ENCODE results near the gene GTSE1.

The GTSE1 gene

DNA sequence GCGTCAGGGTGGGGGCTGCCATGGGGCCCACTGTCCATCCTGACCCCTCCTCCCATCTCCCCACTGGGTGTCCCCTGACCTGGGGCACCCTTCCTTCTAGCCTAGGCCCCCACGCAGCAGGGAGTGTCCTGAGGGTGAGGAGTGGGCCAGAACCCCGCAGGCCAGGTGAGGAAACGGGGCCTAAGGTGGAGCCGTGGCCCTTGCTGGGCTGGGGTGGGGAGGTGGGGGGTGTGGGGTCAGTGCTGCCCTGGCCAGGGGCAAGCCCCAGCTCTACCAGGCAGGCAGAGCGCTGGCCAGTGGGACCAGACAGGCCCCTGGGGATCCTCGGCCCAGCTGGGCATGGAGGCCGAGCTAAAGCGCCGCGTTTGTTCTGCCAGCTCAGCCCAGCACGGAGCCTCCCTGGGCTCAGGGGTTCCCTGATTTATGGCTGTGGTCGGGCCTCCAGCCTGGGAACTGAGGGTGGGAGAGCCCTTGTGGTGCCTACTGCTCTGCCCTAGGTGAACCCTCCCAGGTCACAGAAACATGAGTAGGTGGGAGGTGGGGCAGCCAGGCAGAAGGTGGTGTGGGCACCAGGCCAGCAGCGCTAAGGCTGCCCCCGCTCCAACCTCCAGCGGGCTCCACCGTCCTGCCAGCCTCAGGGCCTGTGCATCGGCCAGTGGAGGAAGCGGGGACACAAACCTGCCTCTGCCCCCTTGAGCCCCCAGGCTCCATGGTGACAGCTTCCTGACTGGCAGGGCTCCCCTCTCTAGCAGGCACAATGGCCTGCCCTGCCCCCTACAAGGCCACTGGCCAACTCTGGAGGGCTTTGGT, 61.2 kb downstream of the GTSE1 start (continued):
- TF ChIP-seq, protein P1, sequence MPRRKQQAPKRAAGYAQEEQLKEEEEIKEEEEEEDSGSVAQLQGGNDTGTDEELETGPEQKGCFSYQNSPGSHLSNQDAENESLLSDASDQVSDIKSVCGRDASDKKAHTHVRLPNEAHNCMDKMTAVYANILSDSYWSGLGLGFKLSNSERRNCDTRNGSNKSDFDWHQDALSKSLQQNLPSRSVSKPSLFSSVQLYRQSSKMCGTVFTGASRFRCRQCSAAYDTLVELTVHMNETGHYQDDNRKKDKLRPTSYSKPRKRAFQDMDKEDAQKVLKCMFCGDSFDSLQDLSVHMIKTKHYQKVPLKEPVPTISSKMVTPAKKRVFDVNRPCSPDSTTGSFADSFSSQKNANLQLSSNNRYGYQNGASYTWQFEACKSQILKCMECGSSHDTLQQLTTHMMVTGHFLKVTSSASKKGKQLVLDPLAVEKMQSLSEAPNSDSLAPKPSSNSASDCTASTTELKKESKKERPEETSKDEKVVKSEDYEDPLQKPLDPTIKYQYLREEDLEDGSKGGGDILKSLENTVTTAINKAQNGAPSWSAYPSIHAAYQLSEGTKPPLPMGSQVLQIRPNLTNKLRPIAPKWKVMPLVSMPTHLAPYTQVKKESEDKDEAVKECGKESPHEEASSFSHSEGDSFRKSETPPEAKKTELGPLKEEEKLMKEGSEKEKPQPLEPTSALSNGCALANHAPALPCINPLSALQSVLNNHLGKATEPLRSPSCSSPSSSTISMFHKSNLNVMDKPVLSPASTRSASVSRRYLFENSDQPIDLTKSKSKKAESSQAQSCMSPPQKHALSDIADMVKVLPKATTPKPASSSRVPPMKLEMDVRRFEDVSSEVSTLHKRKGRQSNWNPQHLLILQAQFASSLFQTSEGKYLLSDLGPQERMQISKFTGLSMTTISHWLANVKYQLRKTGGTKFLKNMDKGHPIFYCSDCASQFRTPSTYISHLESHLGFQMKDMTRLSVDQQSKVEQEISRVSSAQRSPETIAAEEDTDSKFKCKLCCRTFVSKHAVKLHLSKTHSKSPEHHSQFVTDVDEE (CRISPR knock-in tag; IDR thresholded peaks at IDR 0.05) = no peak
- TF ChIP-seq ZFP30 (CRISPR knock-in tag; IDR thresholded peaks at IDR 0.05) (no peak), SNAI2 (CRISPR knock-in tag; IDR thresholded peaks at IDR 0.05) (no peak), ZC3H10 (CRISPR knock-in tag; IDR thresholded peaks at IDR 0.05) (no peak), CSDC2 (CRISPR knock-in tag; IDR thresholded peaks at IDR 0.05) (no peak), ISL1 (CRISPR knock-in tag; IDR thresholded peaks at IDR 0.05) (no peak), TOX (CRISPR knock-in tag; IDR thresholded peaks at IDR 0.05; ENCODE audit: borderline replicate concordance) (no peak), TCF4 (CRISPR knock-in tag; IDR thresholded peaks at IDR 0.05; ENCODE audit: borderline replicate concordance) (no peak), GLIS3 (CRISPR knock-in tag; IDR thresholded peaks at IDR 0.05) (no peak), ARNTL (CRISPR knock-in tag; IDR thresholded peaks at IDR 0.05; ENCODE audit: borderline replicate concordance, low read depth) (no peak)

DNA sequence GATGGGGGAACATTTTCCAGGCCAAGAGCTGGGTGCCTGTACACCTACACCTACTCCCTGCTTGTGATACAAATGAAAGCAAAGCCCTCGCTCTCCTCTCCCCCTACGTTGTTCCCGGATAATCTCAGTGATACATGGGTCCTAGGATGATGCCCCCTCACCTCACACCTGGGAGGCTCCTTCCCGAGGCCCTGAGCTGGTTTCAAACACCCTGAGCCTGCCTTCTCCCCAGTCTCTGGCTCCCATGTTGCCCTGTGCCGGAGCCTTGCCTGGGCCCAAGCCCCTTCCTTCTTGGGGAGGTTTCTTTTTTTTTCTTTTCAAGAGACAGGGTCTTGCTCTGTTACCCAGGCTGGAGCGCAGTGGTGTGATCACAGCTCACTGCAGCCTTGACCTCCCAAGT, 62.1 kb downstream of the GTSE1 start:
- no peak for ATAC-seq
- TF ChIP-seq RARB (CRISPR knock-in tag; IDR thresholded peaks at IDR 0.05) (no peak), ARNTL (CRISPR knock-in tag; IDR thresholded peaks at IDR 0.05; ENCODE audit: borderline replicate concordance, low read depth) (no peak), GLIS3 (CRISPR knock-in tag; IDR thresholded peaks at IDR 0.05) (no peak), ZNF70 (CRISPR knock-in tag; IDR thresholded peaks at IDR 0.05) (no peak), ZC3H10 (CRISPR knock-in tag; IDR thresholded peaks at IDR 0.05) (no peak), ZNF565 (CRISPR knock-in tag; conservative IDR thresholded peaks at IDR 0.05; ENCODE audit: low read depth) (no peak), TCF4 (CRISPR knock-in tag; IDR thresholded peaks at IDR 0.05; ENCODE audit: borderline replicate concordance) (no peak), CSDC2 (CRISPR knock-in tag; IDR thresholded peaks at IDR 0.05) (no peak), ZFP30 (CRISPR knock-in tag; IDR thresholded peaks at IDR 0.05) (no peak), ESRRG (CRISPR knock-in tag; IDR thresholded peaks at IDR 0.05) (no peak), OSR1 (CRISPR knock-in tag; IDR thresholded peaks at IDR 0.05) (no peak), PPARA (CRISPR knock-in tag; IDR thresholded peaks at IDR 0.05; ENCODE audit: borderline replicate concordance) (no peak), ZFP3 (CRISPR knock-in tag; IDR thresholded peaks at IDR 0.05) (no peak)
- TF ChIP-seq, protein P2, sequence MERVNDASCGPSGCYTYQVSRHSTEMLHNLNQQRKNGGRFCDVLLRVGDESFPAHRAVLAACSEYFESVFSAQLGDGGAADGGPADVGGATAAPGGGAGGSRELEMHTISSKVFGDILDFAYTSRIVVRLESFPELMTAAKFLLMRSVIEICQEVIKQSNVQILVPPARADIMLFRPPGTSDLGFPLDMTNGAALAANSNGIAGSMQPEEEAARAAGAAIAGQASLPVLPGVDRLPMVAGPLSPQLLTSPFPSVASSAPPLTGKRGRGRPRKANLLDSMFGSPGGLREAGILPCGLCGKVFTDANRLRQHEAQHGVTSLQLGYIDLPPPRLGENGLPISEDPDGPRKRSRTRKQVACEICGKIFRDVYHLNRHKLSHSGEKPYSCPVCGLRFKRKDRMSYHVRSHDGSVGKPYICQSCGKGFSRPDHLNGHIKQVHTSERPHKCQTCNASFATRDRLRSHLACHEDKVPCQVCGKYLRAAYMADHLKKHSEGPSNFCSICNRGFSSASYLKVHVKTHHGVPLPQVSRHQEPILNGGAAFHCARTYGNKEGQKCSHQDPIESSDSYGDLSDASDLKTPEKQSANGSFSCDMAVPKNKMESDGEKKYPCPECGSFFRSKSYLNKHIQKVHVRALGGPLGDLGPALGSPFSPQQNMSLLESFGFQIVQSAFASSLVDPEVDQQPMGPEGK (CRISPR knock-in tag; IDR thresholded peaks at IDR 0.05; ENCODE audit: borderline replicate concordance) = no peak
- TF ChIP-seq, protein P3, sequence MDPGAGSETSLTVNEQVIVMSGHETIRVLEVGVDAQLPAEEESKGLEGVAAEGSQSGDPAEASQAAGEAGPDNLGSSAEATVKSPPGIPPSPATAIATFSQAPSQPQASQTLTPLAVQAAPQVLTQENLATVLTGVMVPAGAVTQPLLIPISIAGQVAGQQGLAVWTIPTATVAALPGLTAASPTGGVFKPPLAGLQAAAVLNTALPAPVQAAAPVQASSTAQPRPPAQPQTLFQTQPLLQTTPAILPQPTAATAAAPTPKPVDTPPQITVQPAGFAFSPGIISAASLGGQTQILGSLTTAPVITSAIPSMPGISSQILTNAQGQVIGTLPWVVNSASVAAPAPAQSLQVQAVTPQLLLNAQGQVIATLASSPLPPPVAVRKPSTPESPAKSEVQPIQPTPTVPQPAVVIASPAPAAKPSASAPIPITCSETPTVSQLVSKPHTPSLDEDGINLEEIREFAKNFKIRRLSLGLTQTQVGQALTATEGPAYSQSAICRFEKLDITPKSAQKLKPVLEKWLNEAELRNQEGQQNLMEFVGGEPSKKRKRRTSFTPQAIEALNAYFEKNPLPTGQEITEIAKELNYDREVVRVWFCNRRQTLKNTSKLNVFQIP (CRISPR knock-in tag; IDR thresholded peaks at IDR 0.05; ENCODE audit: borderline replicate concordance, low read depth) = no peak
- TF ChIP-seq, protein P4, sequence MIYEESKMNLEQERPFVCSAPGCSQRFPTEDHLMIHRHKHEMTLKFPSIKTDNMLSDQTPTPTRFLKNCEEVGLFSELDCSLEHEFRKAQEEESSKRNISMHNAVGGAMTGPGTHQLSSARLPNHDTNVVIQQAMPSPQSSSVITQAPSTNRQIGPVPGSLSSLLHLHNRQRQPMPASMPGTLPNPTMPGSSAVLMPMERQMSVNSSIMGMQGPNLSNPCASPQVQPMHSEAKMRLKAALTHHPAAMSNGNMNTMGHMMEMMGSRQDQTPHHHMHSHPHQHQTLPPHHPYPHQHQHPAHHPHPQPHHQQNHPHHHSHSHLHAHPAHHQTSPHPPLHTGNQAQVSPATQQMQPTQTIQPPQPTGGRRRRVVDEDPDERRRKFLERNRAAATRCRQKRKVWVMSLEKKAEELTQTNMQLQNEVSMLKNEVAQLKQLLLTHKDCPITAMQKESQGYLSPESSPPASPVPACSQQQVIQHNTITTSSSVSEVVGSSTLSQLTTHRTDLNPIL (CRISPR knock-in tag; IDR thresholded peaks at IDR 0.05; ENCODE audit: low read depth) = no peak
- TF ChIP-seq, protein P1 (CRISPR knock-in tag; IDR thresholded peaks at IDR 0.05) = no peak

All from SK-N-SH treated with all-trans-retinoic acid at 6 μM for 48 hours (cell line).